ENCODE measurements around the gene CRTAC1. TPM values are rescaled to one million over a fixed set of nuclear protein-coding genes. Genes with fewer than 3 reads are reported as not detected.

The CRTAC1 gene
- polyA plus RNA-seq, 2 of the 4 experiments (the other 2 are of a cell fraction): 0.32 to 0.39 TPM

DNA sequence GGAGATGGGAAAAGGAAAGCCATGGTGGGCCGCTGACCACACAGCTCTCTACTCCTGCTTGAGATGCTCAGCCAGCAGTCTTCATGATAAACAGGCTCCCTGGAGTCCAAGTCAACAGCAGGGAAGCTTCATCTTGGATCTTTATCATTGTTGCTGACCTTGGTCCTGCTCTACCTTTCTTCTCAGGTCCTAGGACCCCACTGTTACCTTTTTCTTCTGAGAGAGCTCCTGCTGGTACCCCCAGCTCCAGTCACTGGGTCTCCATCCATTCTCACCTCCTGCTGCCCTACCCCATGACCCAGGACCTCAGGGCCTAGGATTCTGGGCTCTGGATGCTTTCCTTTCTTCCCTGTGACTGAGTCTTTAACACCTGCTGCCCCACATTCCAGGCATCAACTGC, 5.2 kb upstream of the CRTAC1 start:
- WGBS (ENCODE audit: missing lambda C conversion rate): 0% methylated on average over 1 of the region's 1 CpG

DNA sequence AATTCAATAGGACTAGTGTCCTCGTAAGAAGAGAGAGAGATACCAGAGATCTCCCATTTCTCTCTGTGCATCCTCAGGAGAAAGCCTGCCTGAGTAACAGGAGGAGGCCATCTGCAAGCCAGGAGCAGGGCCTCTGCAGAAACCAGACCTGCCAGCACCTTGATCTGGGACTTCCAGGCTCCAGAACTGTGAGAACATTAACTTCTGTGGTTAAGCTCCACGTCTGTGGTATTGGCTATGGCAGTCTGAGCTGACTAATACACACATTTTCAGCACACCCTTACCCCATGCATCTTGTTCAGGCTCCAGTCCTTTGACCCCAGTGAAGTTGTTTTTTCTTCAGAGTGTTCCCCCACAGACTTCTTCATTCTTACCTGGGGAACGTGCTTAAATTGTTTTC, 3.1 kb upstream of the CRTAC1 start:
- no peak overlapping the region for H3K4me2 ChIP-seq
- no peak for TF ChIP-seq KDM5A (IDR thresholded peaks at IDR 0.05)
- TF ChIP-seq HMGXB4 (CRISPR knock-in tag; IDR thresholded peaks at IDR 0.05; ENCODE audit: borderline replicate concordance): no peak
- TF ChIP-seq TP53 (CRISPR knock-in tag; IDR thresholded peaks at IDR 0.05): no peak
- TF ChIP-seq MAFK (IDR thresholded peaks at IDR 0.05; ENCODE audit: partially characterized antibody): no peak
- no peak for TF ChIP-seq TFCP2L1 (CRISPR knock-in tag; IDR thresholded peaks at IDR 0.05)
- no peak for TF ChIP-seq EHMT2 (IDR thresholded peaks at IDR 0.05; ENCODE audit: low read depth)
- no peak for TF ChIP-seq EHF (CRISPR knock-in tag; IDR thresholded peaks at IDR 0.05)
- no peak for TF ChIP-seq CHD4 (IDR thresholded peaks at IDR 0.05; ENCODE audit: borderline replicate concordance)
- TF ChIP-seq FOSL2 (IDR thresholded peaks at IDR 0.05): no peak
- TF ChIP-seq FOSL2 (CRISPR knock-in tag; IDR thresholded peaks at IDR 0.05): no peak
- TF ChIP-seq, protein P1, sequence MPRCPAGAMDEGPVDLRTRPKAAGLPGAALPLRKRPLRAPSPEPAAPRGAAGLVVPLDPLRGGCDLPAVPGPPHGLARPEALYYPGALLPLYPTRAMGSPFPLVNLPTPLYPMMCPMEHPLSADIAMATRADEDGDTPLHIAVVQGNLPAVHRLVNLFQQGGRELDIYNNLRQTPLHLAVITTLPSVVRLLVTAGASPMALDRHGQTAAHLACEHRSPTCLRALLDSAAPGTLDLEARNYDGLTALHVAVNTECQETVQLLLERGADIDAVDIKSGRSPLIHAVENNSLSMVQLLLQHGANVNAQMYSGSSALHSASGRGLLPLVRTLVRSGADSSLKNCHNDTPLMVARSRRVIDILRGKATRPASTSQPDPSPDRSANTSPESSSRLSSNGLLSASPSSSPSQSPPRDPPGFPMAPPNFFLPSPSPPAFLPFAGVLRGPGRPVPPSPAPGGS (IDR thresholded peaks at IDR 0.05): no peak
- TF ChIP-seq ESRRA (IDR thresholded peaks at IDR 0.05; ENCODE audit: borderline replicate concordance, low read length): no peak
- no peak for TF ChIP-seq JUN (IDR thresholded peaks at IDR 0.05)
- no peak for TF ChIP-seq HDAC2 (IDR thresholded peaks at IDR 0.05)
- no peak for TF ChIP-seq REST (IDR thresholded peaks at IDR 0.05)
- no peak overlapping the region for H3K27ac ChIP-seq
- ATAC-seq: no peak
- no peak for FAIRE-seq
- CTCF ChIA-PET: interaction anchor here (0.6 to 26.7 kb wide), 5 partner anchors 8 to 241 kb away, joined by 3 to 660 read pairs (median 27); no protein-coding TSS in a partner anchor
- peaks cover 15% of the 10 kb centered on the region; the same call in 1 of the 3 replicates for H3K4me1 ChIP-seq
- H3K4me3 ChIP-seq: no peak overlapping the region
- H3K9me3 ChIP-seq: no peaks in the 10 kb centered on the region
- no peak for DNase-seq (ENCODE audit: low read depth in 1 of 2, low spot score in 1 of 2)
- WGBS (ENCODE audit: missing lambda C conversion rate): 1% methylated on average over 3 of the region's 3 CpGs
- POLR2A ChIA-PET: no interaction called here

More for the DNA sequence above, 5.2 kb upstream of the CRTAC1 start:
- DNase-seq (ENCODE audit: low read depth in 1 of 2, low spot score in 1 of 2): no peak
- no peak for ATAC-seq
- Histone ChIP-seq H3K4me1 (0 out of 3 replicates have a peak, but pooled peaks cover 4% of the 10 kb centered on the region), H3K27ac (no peak overlapping the region), H3K4me3 (no peak overlapping the region), H3K4me2 (no peak overlapping the region), H3K9me3 (no peaks in the 10 kb centered on the region)
- CTCF ChIA-PET: interaction anchor here (0.7 to 26.7 kb wide), 10 partner anchors 10 to 334 kb away, joined by 3 to 660 read pairs (median 4); no protein-coding TSS in a partner anchor
- TF ChIP-seq REST (IDR thresholded peaks at IDR 0.05) (peak; percentile 68; the same call in 1 of the 2 replicates), MAFK (IDR thresholded peaks at IDR 0.05; ENCODE audit: partially characterized antibody) (no peak), RFX5 (IDR thresholded peaks at IDR 0.05) (no peak), CBX8 (IDR thresholded peaks at IDR 0.05) (no peak), ZSCAN20 (CRISPR knock-in tag; IDR thresholded peaks at IDR 0.05) (no peak), CBX2 (IDR thresholded peaks at IDR 0.05; ENCODE audit: borderline replicate concordance, low read depth) (no peak)
- TF ChIP-seq, protein P2, sequence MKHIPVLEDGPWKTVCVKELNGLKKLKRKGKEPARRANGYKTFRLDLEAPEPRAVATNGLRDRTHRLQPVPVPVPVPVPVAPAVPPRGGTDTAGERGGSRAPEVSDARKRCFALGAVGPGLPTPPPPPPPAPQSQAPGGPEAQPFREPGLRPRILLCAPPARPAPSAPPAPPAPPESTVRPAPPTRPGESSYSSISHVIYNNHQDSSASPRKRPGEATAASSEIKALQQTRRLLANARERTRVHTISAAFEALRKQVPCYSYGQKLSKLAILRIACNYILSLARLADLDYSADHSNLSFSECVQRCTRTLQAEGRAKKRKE (CRISPR knock-in tag; IDR thresholded peaks at IDR 0.05; ENCODE audit: low read depth): no peak
- FAIRE-seq: no peak
- POLR2A ChIA-PET: no interaction called here

Data from A549 (cell line).